HG03064 (cell line): ENCODE measurements around the gene ALDH3B1.

Source experiments
- ATAC-seq: cut with Tn5 transposase; IDR thresholded peaks from one replicate; pipeline ENCODE4 v1.9.1; 2021; ENCODE audit warnings: low read depth; ENCODE audit not compliant: unreplicated experiment

ALDH3B1 gene

DNA sequence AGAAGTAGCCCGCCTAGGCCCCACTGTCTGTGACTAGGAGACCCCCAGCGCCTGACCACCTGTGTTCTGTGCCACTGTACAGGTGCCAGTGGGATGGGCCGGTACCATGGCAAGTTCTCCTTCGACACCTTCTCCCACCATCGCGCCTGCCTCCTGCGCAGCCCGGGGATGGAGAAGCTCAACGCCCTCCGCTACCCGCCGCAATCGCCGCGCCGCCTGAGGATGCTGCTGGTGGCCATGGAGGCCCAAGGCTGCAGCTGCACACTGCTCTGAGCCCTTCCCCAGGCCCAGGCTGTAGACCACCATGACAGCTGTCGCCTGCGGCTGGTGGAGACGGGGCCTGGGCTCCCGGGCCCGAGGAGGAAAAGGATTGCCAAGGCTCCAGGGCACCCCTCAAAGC, 17.5 kb downstream of the ALDH3B1 start:
- no peak for ATAC-seq

DNA sequence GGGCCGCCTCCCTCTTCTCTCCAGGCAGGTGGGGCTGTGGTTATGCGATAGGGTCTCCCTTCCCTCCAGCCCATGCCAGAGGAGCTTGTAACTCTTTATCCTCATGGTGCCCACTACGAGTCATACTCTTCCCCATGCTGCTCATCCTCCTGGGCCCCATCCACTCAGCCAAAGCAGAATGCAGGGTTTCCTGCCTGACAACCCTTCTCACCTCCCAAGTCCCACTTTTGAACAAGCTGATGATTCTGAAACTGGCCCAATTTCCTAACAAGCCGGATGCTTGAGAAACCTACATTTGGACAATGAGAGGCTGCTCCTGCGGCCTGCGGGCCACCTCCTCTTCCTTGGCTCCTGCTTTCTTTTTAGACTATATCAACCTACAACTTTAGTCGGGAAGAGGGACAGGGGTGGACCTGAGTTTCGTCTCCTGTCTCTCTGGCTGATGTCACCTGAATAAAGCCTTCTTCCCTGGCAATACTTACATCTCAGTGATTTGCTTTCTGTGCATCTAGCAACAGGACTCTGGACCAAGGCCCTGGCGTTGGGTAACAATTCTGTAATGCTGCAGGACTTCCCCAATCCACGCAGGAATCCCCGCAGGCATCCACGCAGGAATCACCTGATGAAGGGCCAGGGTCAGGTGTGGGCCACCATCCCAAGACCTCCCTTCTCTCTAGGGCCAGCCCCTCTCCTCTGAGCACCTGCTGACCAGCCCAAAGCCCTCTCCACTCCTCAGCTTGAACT, 18.8 kb downstream of the ALDH3B1 start:
- no peak for ATAC-seq

DNA sequence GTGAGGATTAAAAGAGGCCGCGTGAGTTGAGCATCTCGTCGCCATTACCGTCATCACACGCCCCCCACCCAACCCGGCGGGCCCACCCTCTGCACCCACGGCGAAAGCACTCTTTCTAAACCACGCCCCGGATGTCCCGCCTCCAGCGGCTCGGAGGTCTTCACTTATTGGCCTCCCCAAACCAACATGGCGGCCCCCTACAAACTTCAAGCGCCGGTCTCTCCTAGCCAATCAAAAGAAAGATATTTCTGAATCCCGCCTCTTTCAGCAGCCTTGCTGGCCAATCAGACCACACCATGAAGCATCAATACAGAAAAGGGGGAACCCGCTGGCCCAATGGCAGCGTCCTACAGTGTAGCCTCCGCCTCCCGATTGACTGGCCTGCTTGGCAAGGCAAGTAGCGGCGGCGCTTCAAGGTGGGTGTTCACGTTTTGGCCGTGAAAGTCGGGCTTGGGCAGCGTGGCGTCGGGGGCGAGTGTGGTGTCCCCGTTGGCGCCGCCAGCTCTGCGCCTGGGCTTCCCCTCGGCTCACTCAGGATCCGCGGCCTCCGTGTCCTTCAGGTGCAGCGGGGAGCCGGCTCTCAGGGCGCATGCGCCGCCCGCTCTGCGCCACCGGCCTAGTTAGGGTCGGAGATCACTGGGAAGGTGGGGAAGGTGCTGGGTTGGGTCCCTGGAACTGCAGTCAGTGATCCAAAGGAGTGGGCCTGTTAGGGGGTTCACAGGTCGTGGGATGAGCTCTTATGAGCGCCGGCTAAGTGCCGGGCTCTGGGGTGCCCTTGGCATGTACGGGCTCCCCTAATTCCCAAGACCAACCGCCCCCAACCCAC, 20.4 kb downstream of the ALDH3B1 start, which contains the start of gene NDUFS8:
Gene NDUFS8 (plus strand): TSS at position 364 of the 826 bp plus-strand sequence. CDS start 1,471 bp downstream, outside the sequence.
- ATAC-seq = peak; percentile 81

DNA sequence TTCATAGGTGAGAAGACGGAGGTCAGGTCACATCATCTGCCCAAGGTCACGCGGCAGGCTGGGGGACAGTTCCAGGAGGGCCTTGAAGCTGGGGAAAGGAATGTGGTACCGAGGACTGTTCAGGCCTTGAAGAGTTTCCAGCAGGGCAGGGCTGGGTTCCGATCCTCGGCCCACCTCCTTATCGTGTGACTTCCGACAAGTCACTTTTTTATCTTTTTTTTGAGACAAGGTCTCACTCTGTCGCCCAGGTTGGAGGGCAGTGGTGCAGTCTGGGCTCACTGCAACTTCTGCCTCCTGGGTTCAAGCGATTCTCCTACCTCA, 21.0 kb downstream of the ALDH3B1 start:
- no peak for ATAC-seq

DNA sequence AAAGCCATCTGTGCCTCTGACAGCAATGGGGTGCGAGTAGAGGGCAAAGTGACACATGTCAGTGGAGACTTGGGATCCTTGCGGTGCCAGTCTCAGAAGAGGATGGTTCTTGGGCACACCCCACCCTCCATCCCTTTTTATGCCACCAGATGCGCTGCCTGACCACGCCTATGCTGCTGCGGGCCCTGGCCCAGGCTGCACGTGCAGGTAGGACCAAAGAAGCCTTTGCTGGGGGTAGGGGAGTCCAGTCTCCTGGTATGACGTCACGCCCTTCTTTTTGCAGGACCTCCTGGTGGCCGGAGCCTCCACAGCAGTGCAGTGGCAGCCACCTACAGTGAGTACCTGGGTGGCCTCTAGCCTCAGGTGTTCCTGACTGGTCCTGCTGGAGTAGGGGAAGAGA, 21.9 kb downstream of the ALDH3B1 start:
- no peak for ATAC-seq

DNA sequence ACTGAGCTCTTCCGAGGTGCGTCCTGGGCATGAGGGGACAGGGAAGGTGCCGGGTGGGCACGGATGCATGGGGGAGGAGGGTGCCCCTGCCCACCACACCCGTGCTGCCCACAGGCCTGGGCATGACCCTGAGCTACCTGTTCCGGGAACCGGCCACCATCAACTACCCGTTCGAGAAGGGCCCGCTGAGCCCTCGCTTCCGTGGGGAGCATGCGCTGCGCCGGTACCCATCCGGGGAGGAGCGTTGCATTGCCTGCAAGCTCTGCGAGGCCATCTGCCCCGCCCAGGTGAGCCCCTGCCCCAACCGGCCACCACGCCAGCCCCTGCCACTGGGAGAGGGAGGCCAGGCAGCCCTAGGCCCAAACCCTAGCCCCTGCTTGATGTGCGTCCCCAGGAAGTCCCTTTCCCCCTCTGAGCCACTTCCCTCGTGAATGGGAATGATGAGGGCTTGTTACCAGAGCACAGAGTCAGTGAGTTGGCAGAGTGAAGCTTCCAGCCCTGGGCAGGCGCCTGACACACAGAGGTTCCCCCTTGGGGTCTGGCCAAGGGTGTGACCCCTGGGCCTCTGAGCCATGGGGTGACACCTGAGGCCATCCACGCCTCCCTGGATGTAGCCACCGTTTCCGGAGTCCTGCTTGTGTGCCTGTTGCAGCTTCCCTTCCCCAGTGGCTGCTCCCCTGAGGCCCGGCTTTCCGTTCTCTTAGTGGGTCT, 23.0 kb downstream of the ALDH3B1 start:
- no peak for ATAC-seq

DNA sequence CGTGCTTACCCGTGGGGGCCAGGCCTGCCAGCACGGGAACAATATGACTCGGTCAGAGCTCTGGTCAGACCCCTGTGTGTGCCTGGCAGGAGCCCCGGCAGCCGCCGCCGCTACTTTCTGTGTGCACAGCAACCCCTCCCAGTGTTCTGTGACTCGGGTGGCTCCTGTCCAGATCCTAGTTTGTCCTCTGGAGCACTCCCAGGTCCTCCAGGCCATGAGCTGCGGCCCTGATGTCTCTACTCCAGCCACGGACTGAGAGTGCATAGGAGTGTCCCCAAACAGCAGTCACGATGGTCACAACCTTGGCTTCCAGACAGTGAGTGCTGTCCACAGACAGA, 23.6 kb downstream of the ALDH3B1 start:
- no peak for ATAC-seq

DNA sequence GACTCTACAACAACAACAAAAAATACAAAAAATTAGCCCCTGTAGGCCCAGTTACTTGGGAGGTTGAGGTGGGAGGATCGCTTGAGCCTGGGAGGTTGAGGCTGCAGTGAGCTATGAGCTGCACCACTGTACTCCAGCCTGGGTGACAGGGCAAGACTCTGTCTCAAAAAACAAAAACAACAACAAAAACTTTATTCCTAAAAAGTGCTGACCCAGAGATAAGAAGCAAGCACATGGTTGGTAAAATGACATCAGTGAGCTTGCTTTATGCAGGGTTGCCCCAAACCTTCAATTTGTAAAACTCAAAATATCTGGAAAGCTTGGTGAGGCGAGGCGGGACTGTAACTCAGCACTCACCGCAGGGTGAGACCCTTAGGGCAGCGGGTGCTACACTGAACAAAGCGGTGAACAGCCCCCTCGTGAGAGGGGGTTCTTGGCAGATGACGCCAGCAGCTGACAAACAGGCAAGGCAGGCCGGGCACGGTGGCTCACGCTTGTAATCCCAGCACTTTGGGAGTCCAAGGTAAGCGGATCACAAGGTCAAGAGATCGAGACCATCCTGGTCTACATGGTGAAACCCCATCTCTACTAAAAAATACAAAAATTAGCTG, 25.2 kb downstream of the ALDH3B1 start:
- ATAC-seq = no peak

DNA sequence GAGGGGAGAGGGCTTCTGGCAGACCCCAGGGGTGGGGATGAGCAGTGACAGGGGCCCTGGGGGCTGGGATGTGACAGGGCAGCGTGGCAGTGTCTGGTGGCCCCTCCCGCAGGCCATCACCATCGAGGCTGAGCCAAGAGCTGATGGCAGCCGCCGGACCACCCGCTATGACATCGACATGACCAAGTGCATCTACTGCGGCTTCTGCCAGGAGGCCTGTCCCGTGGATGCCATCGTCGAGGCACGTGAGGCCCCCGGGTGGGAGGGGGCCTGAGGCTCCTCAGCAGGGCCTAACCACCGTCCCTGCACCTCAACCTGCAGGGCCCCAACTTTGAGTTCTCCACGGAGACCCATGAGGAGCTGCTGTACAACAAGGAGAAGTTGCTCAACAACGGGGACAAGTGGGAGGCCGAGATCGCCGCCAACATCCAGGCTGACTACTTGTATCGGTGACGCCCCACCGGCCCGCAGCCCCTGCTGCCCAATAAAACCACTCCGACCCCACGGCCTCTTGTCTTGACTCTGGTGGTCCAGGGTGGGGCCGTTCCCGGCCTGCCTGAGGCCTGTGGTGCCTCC, 26.1 kb downstream of the ALDH3B1 start:
- no peak for ATAC-seq

DNA sequence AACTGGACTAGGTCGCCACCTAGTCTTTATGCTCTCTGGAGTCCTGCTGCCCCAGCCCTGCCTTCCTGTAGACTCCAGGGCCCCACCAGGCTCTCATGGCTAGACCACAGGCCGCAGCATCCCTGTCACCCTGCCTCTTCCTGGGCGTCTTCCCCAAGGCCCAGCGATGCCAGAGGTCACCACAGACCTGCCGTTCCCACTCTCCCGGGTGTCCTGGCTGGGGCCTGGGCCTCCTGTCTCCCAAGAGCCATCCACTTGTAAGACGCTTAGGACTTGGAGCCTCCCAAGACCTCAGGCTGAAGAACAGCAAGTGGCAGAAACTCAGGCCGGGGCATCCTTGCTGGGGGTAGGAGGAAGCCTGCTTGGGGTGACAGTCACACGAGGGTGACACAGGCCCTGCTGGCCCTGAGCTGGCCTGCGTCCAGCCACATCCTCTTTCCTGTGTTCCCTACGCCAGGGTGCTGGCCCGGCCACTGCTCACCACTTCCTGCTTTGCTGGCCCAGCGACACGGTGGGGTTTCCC, 26.7 kb downstream of the ALDH3B1 start:
- ATAC-seq = no peak

DNA sequence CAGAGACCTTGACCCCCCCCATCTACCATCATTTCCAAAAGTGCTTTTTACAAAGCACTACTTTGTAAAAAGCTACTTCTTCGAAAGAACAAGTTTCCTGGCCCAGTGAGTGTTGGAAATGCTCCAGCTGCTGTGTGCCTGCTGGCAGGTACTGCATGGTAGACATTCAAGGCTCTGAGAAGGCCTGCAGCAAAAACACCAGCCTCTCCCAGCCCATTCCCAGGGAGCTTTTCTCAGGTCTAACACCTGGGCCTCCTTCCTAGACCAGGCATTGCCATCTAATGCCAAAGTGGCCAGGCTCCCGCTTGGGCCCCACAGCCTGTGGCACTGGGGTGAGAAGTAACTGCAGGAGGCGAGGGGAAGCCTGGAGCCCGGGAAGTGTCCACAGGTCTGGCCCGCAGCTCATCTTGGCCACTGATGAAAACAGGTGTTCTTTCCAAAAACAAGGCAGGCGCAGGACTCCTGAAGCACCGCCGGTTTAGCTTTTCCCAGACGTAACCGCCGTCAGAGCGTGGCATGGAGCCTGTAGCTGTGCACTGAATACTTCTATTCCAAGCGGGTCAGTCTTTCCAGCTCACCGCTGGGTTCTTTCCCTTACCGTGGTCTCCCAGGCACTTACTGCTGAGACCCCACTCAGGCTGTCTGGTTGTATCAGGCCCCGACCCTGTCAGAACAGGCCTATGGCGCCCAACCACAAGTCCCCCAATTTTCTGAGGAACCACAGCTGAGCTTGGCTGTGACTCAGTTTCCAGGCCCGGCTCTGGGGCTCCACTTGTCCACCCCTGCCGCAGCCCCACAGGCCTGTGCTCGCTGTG, 27.5 kb downstream of the ALDH3B1 start:
- ATAC-seq = no peak

DNA sequence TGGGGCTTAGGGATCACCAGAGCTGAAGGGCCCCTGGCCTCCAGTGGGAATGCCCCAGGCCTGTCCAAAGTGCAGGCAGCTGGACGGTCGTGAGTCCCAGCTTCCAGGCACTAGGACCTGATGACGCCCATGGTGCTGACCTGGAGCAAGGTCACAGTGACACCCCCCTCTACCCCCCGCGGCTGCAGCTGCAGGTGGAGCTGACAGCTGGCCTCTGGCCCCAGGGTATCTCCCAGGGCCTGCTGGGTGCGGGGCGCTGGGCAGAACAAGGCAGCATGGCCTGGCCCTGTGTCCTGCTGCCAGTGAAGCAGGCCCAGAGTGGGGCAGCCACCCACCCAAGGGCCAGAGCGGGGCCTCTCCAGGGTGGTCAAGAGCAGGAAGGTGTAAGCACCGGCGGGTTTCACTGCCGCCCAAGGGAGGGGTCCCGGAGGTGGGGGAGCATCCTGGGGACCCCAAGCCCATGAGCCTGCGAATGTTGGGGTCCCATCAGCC, 28.1 kb downstream of the ALDH3B1 start:
- no peak for ATAC-seq

DNA sequence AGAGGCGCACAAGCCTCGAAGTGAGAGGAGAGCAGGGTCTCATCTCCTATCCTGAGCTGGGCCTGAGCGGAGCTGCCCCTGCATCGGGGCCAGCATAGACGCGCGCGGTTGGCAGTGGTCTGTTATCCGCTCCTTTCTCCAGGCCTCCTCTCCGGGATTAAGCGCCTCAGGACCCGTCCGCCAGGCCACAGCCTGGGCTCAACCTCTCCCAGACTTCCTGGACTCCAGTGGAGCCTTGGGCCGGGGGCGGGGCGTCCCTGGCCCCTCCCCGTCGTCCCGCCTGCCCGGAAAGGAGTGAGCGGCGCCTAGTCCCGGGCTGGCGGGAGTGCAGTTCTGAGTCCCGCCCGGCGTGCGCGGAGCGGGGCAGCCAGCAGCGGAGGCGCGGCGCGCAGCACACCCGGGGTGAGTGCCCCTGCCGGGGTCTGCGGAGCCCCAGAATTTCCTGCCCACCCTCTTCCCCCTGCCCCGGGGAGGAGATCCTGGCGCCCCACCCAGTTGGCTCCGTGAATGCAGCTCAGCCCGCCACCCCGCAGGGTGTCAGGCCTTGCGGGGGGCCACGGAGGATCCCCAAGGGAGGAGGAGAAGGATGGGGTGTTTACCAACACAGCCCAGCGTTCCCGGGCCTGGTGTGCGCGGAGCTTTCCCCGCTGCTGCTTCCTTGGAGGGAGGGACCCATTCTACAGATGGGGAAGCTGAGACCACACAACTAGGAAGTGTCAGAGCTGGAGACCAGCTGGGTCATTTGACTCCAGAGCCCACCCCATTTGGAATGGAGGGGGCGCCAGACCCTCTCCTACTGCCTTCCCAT, 28.8 kb downstream of the ALDH3B1 start, which contains the start of gene TCIRG1:
Gene TCIRG1 (plus strand): TSS at position 308 of the 808 bp plus-strand sequence. CDS start 2,247 bp downstream, outside the sequence.
- ATAC-seq = no peak

DNA sequence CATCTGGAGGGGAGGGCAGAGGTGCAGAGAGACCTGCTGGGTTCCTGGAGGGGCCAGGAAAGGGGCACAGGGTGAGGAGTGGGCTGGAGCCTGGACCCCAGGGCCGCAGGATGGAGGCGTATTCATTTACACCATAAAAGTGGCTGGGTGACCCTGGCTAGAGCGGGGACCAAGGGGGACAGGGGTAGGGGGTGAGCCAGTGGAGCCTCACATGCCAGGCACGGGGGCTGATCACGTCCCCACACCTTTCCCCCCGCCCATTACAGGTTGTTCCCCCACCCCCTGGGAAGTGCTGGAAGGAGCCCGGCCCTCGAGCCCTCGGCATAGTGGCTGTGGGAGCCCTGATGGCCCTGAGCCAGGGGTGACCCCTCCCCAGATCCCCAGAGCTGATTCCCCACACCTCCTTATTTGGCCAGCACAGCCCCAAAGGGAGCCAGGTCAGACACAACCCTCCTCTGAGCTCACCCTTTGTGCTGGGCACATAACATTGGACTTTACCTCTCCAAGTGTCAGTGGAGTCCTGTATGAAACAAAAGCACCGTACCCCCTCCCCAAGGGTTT, 29.5 kb downstream of the ALDH3B1 start:
- ATAC-seq = no peak

DNA sequence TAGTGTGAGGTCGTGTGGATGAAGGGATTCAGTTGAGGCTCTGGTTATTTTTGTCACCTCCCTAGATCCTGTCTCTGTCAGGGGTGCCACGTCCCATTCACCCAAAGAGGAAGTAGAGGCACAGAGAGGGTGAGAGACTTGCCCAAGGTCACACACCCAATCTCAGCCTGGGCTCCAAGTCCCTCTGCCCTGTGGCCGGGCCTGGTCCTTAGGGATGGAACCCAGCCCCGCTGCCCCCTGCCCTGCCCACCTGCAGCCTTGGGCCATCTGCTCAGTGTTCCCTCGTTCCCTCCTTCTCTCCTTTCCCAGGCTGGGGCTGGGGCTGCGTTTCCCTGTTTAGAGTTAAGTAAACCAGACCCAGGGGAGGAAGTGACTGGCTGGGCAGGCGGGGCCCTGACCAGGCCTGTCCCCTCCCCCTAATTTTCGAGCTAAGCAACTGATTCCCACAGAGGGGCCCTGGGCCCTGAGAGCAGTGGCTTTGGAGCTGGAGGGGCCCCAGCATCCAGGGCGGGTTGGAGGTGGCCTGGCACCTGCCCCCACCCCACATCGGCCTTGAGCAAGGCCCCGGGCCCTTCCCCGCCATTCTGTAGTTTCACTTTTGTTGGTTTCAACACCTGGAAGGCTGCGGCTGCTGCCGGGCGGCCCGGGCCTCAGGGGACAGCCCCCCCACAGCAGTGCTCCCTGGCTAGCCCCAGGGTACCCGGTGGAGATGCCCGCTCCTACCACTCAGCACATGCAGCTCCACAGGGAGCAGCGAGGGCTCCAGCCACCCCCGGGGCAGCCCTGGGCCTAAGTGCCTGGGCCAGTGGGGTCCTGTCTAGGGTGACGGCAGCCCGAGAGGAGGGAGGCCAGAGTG, 30.2 kb downstream of the ALDH3B1 start:
- no peak for ATAC-seq

DNA sequence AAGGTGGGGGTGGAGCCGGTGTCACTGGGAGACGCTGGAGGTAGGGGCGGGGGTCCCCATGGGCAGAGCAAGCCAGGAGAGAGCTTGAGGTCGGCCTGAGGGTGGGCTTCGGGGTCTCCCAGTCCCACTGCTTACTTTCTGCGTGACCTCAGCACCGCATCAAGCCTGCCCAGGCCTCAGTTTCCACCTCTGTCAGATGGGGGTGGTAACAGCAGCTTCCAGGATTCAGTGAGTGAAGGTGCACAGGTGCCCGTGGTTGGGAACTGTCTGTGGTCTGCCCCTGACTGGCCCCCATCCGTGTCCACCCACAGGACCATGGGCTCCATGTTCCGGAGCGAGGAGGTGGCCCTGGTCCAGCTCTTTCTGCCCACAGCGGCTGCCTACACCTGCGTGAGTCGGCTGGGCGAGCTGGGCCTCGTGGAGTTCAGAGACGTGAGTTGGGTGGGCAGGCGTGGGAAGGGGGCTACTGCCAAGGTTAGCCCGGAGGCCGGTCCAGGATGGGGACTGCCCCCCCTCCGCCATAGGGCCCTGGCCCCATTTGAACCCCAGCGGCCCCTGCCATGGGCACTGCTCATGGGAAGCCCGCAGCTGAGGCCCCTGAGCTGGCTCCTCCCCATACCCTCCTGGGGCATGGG, 30.9 kb downstream of the ALDH3B1 start:
- no peak for ATAC-seq
